Ecto neural progenitor cell (in vitro differentiated cells): Measurements from ENCODE around the gene LRRC37A3.
"Not testable (repeated sequence)": the region's sequence is repeated elsewhere in the genome, so short reads cannot be mapped to it uniquely, and the experiment has no call there.

ENCODE experiments used
- DNase-seq: peaks from one replicate; pipeline ENCODE4 v3.0.0-alpha.2; 2018; ENCODE audit warnings: low spot score

LRRC37A3 gene

GRCh38 chr17:64830631-64831040, 88.6 kb downstream of the LRRC37A3 start:
- not testable (repeated sequence) for DNase-seq

GRCh38 chr17:64829824-64830630, 89.3 kb downstream of the LRRC37A3 start:
- not testable (repeated sequence) for DNase-seq

GRCh38 chr17:64829068-64829467, 90.2 kb downstream of the LRRC37A3 start:
- DNase-seq = not testable (repeated sequence)

- not testable (repeated sequence) for DNase-seq
Observed at GRCh38 chr17:64818904-64819303, 100.4 kb downstream of the LRRC37A3 start.

- not testable (repeated sequence) for DNase-seq
Observed at GRCh38 chr17:64815833-64816198, 103.5 kb downstream of the LRRC37A3 start.

GRCh38 chr17:64814993-64815832, 104.1 kb downstream of the LRRC37A3 start:
- not testable (repeated sequence) for DNase-seq

GRCh38 chr17:64808178-64808977, 110.9 kb downstream of the LRRC37A3 start:
- DNase-seq = not testable (repeated sequence)
